GM23338 (cell line): ENCODE data around the gene GNAS. TPM values are rescaled to one million over a fixed set of nuclear protein-coding genes. Genes with fewer than 3 reads are reported as not detected.
A peak's percentile ranks its signal among the peaks of the same experiment; 100 is the strongest.

Source experiments
- ATAC-seq: fragments of 200-7000 bp; cut with Tn5 transposase; 3 replicates; pipeline ENCODE4 v1.9.1; 2020
- DNase-seq: peaks from one replicate; pipeline ENCODE4 v3.0.0-alpha.2; 2015; ENCODE audit warnings: low spot score
- H2AFZ ChIP-seq: fragments of 200-600 bp; sonication (generic); 2 replicates; pipeline ENCODE4 v1.8.0; 2016; ENCODE audit warnings: antibody characterized with exemption, mild to moderate bottlenecking, moderate library complexity
- H3F3A ChIP-seq: fragments of 200-600 bp; sonication (generic); replicated peaks from 2 replicates; pipeline ENCODE4 v1.8.0; 2017; ENCODE audit warnings: antibody characterized with exemption, mixed run types, low read depth
- H3K27ac ChIP-seq: fragments of 200-600 bp; sonication (generic); 2 replicates; pipeline ENCODE4 v1.6.1; 2016; ENCODE audit warnings: low read depth
- H3K27me3 ChIP-seq: fragments of 200-600 bp; sonication (generic); 2 replicates; pipeline ENCODE4 v1.8.0; 2016; ENCODE audit warnings: mild to moderate bottlenecking, mixed run types, moderate library complexity; ENCODE audit not compliant: insufficient read depth
- H3K36me3 ChIP-seq: fragments of 200-600 bp; sonication (generic); 2 replicates; pipeline ENCODE4 v1.8.0; 2016; ENCODE audit warnings: mild to moderate bottlenecking; ENCODE audit not compliant: insufficient read depth
- H3K4me1 ChIP-seq: fragments of 200-600 bp; sonication (generic); 2 replicates; pipeline ENCODE4 v1.8.0; 2016; ENCODE audit warnings: mild to moderate bottlenecking, moderate library complexity; ENCODE audit not compliant: insufficient read depth
- H3K4me2 ChIP-seq: fragments of 200-600 bp; sonication (generic); 2 replicates; pipeline ENCODE4 v1.7.1; 2017; ENCODE audit warnings: mixed run types
- H3K4me3 ChIP-seq: fragments of 200-600 bp; sonication (generic); 2 replicates; pipeline ENCODE4 v1.6.1; 2016; ENCODE audit warnings: mixed run types
- H3K79me2 ChIP-seq: fragments of 200-600 bp; sonication (generic); replicated peaks from 2 replicates; pipeline ENCODE4 v1.8.0; 2017; ENCODE audit warnings: mild to moderate bottlenecking; ENCODE audit not compliant: insufficient read depth
- H3K9me2 ChIP-seq: fragments of 200-600 bp; sonication (generic); 2 replicates; pipeline ENCODE4 v1.8.0; 2017; ENCODE audit not compliant: insufficient read depth
- H4K20me1 ChIP-seq: fragments of 200-600 bp; sonication (generic); replicated peaks from 2 replicates; pipeline ENCODE4 v1.8.0; 2017; ENCODE audit warnings: mild to moderate bottlenecking; ENCODE audit not compliant: insufficient read depth
- H3K27ac Mint-ChIP-seq: 2 replicates; pipeline ENCODE4 v1.8.0; 2020; ENCODE audit warnings: inconsistent platforms, mild to moderate bottlenecking, moderate library complexity, mixed read lengths
- H3K27me3 Mint-ChIP-seq: 3 replicates; pipeline ENCODE4 v1.8.0; 2022; ENCODE audit warnings: low read depth, mild to moderate bottlenecking, moderate library complexity, mixed read lengths, inconsistent platforms; ENCODE audit not compliant: insufficient read depth, poor library complexity
- H3K36me3 Mint-ChIP-seq: 3 replicates; pipeline ENCODE4 v1.8.0; 2021; ENCODE audit warnings: low read depth, mild to moderate bottlenecking, inconsistent platforms, moderate library complexity, mixed read lengths
- H3K4me1 Mint-ChIP-seq: 3 replicates; pipeline ENCODE4 v1.8.0; 2020; ENCODE audit warnings: mild to moderate bottlenecking, inconsistent platforms, mixed read lengths
- H3K4me3 Mint-ChIP-seq: 3 replicates; pipeline ENCODE4 v1.8.0; 2021; ENCODE audit warnings: moderate library complexity, mild to moderate bottlenecking, inconsistent platforms, mixed read lengths
- H3K9me3 Mint-ChIP-seq: 3 replicates; pipeline ENCODE4 v1.8.0; 2020; ENCODE audit warnings: moderate library complexity, mild to moderate bottlenecking, inconsistent platforms, mixed read lengths
- CREB1 ChIP-seq: fragments of 250-450 bp; sonication (Bioruptor Pico); IDR thresholded peaks from 2 replicates; pipeline ENCODE4 v1.5.0; 2020; ENCODE audit warnings: low read depth, mild to moderate bottlenecking, moderate library complexity
- EZH2 ChIP-seq: fragments of 200-600 bp; sonication (generic); IDR thresholded peaks from one replicate; pipeline ENCODE4 v1.8.0; 2017; ENCODE audit warnings: antibody characterized with exemption, mild to moderate bottlenecking, low read depth; ENCODE audit not compliant: unreplicated experiment
- EZH2phosphoT487 ChIP-seq: fragments of 200-600 bp; sonication (generic); IDR thresholded peaks from one replicate; pipeline ENCODE4 v1.8.1; 2018; ENCODE audit warnings: antibody characterized with exemption; ENCODE audit not compliant: unreplicated experiment
- JUNB ChIP-seq: IDR thresholded peaks from one replicate; pipeline ENCODE4 v1.6.1; 2016; ENCODE audit warnings: antibody characterized with exemption; ENCODE audit not compliant: unreplicated experiment
- NANOG ChIP-seq: IDR thresholded peaks from 2 replicates; pipeline ENCODE4 v1.6.1; 2016; ENCODE audit warnings: antibody characterized with exemption, borderline replicate concordance
- POLR2AphosphoS5 ChIP-seq: IDR thresholded peaks from 2 replicates; pipeline ENCODE4 v1.6.1; 2016; ENCODE audit warnings: antibody characterized with exemption, low read depth
- STAT1 ChIP-seq: IDR thresholded peaks from one replicate; pipeline ENCODE4 v1.6.1; 2016; ENCODE audit warnings: antibody characterized with exemption; ENCODE audit not compliant: unreplicated experiment
- ZNF114 ChIP-seq: fragments of 250-450 bp; sonication (Bioruptor Pico); IDR thresholded peaks from 2 replicates; pipeline ENCODE4 v1.5.0; 2020; ENCODE audit warnings: mild to moderate bottlenecking, moderate library complexity
- ZNF331 ChIP-seq: fragments of 250-450 bp; sonication (Bioruptor Pico); IDR thresholded peaks from 2 replicates; pipeline ENCODE4 v1.5.0; 2020; ENCODE audit warnings: low read depth, mild to moderate bottlenecking, moderate library complexity
- polyA plus RNA-seq: library from polyadenylated mRNA; unstranded; fragments of >200 nt; fragmentation: Nextera tagmentation; extraction: Ambion mirVana; gene quantifications from 2 replicates; pipeline ENCODE4 v1.2.1, GENCODE V29; 2016
- total RNA-seq: library from RNA; depleted of rRNA; stranded (reverse); fragments of >200 nt; shearing (Covaris generic); gene quantifications from 2 replicates; pipeline ENCODE4 v1.2.3, GENCODE V29; 2014
- TF ChIP-seq, protein P1 (sequence below): fragments of 250-450 bp; sonication (Bioruptor Pico); IDR thresholded peaks from 2 replicates; pipeline ENCODE4 v1.5.0; 2020; ENCODE audit warnings: mild to moderate bottlenecking, moderate library complexity
- TF ChIP-seq, protein P2 (sequence below): IDR thresholded peaks from 2 replicates; pipeline ENCODE4 v1.6.1; 2016; ENCODE audit warnings: antibody characterized with exemption

The GNAS gene
- total and polyA plus RNA-seq, 2 experiments from 2014 or later: 917 to 1,042 TPM

DNA sequence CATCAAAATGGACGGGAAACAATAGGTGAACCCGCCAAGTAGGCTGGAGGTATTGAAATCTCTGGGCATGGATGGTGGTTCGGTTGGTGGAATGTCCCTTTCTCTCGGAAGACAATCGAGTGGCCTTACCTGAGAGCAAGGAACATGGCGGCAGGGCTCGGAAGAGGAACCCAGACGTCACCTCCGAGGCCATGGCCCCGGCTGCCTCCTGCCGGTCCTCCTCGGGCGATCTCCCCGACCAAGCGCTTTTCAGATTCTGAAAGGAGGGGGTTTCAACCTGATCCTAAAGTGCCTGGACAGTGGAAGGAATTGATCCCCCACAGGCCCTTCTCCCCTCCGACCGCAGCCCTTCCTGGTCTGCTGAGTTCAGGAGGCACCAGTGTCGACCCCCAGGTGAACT, 49.0 kb upstream of the GNAS start:
- no peaks in the 10 kb centered on the region for H3K36me3 Mint-ChIP-seq
- ATAC-seq: no peak
- Histone ChIP-seq H3K79me2 (no peaks in the 10 kb centered on the region), H3K4me2 (no peak overlapping the region), H3K4me1 (peaks cover 40% of the 10 kb centered on the region), H4K20me1 (no peaks in the 10 kb centered on the region), H3K36me3 (no peaks in the 10 kb centered on the region), H3K27ac (no peak overlapping the region), H3K9me2 (peaks cover 11% of the 10 kb centered on the region; the same call in 1 of the 2 replicates), H3F3A (no peaks in the 10 kb centered on the region), H3K4me3 (no peak overlapping the region), H2AFZ (peak overlapping the region; percentile 24; the same call in 1 of the 2 replicates), H3K27me3 (no peaks in the 10 kb centered on the region)
- peaks cover 56% of the 10 kb centered on the region for H3K4me1 Mint-ChIP-seq
- no peak for DNase-seq
- TF ChIP-seq EZH2 (no peak), CREB1 (CRISPR knock-in tag) (no peak), EZH2phosphoT487 (no peak), ZNF114 (CRISPR knock-in tag) (no peak), STAT1 (no peak), ZNF331 (no peak), POLR2AphosphoS5 (no peak), JUNB (no peak), NANOG (no peak)
- TF ChIP-seq, protein P1, sequence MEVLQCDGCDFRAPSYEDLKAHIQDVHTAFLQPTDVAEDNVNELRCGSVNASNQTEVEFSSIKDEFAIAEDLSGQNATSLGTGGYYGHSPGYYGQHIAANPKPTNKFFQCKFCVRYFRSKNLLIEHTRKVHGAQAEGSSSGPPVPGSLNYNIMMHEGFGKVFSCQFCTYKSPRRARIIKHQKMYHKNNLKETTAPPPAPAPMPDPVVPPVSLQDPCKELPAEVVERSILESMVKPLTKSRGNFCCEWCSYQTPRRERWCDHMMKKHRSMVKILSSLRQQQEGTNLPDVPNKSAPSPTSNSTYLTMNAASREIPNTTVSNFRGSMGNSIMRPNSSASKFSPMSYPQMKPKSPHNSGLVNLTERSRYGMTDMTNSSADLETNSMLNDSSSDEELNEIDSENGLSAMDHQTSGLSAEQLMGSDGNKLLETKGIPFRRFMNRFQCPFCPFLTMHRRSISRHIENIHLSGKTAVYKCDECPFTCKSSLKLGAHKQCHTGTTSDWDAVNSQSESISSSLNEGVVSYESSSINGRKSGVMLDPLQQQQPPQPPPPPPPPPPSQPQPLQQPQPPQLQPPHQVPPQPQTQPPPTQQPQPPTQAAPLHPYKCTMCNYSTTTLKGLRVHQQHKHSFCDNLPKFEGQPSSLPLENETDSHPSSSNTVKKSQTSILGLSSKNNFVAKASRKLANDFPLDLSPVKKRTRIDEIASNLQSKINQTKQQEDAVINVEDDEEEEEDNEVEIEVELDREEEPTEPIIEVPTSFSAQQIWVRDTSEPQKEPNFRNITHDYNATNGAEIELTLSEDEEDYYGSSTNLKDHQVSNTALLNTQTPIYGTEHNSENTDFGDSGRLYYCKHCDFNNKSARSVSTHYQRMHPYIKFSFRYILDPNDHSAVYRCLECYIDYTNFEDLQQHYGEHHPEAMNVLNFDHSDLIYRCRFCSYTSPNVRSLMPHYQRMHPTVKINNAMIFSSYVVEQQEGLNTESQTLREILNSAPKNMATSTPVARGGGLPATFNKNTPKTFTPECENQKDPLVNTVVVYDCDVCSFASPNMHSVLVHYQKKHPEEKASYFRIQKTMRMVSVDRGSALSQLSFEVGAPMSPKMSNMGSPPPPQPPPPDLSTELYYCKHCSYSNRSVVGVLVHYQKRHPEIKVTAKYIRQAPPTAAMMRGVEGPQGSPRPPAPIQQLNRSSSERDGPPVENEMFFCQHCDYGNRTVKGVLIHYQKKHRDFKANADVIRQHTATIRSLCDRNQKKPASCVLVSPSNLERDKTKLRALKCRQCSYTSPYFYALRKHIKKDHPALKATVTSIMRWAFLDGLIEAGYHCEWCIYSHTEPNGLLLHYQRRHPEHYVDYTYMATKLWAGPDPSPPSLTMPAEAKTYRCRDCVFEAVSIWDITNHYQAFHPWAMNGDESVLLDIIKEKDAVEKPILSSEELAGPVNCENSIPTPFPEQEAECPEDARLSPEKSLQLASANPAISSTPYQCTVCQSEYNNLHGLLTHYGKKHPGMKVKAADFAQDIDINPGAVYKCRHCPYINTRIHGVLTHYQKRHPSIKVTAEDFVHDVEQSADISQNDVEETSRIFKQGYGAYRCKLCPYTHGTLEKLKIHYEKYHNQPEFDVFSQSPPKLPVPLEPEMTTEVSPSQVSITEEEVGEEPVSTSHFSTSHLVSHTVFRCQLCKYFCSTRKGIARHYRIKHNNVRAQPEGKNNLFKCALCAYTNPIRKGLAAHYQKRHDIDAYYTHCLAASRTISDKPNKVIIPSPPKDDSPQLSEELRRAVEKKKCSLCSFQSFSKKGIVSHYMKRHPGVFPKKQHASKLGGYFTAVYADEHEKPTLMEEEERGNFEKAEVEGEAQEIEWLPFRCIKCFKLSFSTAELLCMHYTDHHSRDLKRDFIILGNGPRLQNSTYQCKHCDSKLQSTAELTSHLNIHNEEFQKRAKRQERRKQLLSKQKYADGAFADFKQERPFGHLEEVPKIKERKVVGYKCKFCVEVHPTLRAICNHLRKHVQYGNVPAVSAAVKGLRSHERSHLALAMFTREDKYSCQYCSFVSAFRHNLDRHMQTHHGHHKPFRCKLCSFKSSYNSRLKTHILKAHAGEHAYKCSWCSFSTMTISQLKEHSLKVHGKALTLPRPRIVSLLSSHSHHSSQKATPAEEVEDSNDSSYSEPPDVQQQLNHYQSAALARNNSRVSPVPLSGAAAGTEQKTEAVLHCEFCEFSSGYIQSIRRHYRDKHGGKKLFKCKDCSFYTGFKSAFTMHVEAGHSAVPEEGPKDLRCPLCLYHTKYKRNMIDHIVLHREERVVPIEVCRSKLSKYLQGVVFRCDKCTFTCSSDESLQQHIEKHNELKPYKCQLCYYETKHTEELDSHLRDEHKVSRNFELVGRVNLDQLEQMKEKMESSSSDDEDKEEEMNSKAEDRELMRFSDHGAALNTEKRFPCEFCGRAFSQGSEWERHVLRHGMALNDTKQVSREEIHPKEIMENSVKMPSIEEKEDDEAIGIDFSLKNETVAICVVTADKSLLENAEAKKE (CRISPR knock-in tag): no peak
- TF ChIP-seq, protein P2, sequence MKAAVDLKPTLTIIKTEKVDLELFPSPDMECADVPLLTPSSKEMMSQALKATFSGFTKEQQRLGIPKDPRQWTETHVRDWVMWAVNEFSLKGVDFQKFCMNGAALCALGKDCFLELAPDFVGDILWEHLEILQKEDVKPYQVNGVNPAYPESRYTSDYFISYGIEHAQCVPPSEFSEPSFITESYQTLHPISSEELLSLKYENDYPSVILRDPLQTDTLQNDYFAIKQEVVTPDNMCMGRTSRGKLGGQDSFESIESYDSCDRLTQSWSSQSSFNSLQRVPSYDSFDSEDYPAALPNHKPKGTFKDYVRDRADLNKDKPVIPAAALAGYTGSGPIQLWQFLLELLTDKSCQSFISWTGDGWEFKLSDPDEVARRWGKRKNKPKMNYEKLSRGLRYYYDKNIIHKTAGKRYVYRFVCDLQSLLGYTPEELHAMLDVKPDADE: no peak
- peaks cover 10% of the 10 kb centered on the region for H3K27me3 Mint-ChIP-seq
- no peak overlapping the region for H3K4me3 Mint-ChIP-seq
- no peaks in the 10 kb centered on the region for H3K9me3 Mint-ChIP-seq
- H3K27ac Mint-ChIP-seq: no peak overlapping the region
